GM21528 (cell line): ENCODE results near the gene ZBP1.

Source experiments
- ATAC-seq: cut with Tn5 transposase; IDR thresholded peaks from one replicate; pipeline ENCODE4 v1.9.1; 2021; ENCODE audit warnings: mild to moderate bottlenecking, moderate library complexity; ENCODE audit not compliant: unreplicated experiment, low FRiP score

The ZBP1 gene

DNA sequence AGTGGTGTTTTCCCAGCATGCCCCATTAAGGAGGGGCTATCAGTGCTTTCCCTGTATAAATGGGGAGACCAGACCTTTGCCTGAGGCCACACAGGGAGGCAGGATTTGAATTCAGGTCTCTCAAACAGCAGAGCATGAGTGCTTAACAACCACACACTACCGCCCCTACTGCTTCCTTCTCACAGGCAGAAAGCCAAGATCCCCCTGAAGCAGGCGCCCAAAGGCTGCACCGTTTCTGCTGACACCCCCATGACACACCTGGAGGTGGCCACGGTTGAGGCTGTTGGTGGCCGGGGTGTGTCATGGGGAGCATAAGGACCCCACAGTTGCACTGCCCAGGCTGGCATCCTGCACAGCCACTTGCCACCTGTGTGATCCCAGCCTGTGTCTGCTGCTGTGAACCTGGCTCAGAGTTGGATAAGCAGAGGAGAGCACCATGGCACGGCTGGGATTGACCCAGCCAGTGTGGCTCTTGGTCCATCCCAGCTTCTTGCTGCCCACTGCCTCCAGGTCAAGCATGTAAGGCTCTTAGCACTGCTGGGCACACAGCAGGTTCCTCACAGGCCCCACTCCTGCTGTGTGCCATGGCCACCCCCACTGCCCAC lies 31.0 kb downstream of the ZBP1 start:
- ATAC-seq, result no peak

GRCh38 chr20:57588596-57588995 lies 31.6 kb downstream of the ZBP1 start:
- ATAC-seq, result no peak

GRCh38 chr20:57587989-57588377 lies 32.2 kb downstream of the ZBP1 start:
- no peak for ATAC-seq

- ATAC-seq, result no peak
Measured at GRCh38 chr20:57587278-57587988, 32.8 kb downstream of the ZBP1 start.

GRCh38 chr20:57586943-57587277 lies 33.3 kb downstream of the ZBP1 start:
- ATAC-seq, result no peak

DNA sequence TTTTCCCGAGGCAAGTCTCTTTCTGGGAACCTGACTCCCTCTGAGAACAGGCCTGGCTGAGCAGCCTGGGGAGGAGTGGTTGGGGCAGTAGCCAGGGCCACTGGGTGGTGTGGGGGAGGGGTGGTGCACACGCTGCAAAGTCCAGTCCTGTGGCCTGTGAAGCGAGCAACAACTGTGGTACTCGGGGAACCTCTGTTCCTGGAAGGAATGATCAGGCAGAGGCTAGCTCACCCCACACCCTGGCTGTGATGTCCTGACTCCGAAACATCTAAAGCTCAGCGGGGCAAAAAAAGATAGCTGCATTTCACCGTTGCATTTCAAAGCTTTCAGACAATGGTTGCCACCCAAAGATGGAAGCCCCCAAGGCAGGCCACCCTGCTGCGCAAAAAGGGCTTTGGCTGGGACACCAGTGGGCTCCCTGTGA lies 33.8 kb downstream of the ZBP1 start:
- no peak for ATAC-seq

DNA sequence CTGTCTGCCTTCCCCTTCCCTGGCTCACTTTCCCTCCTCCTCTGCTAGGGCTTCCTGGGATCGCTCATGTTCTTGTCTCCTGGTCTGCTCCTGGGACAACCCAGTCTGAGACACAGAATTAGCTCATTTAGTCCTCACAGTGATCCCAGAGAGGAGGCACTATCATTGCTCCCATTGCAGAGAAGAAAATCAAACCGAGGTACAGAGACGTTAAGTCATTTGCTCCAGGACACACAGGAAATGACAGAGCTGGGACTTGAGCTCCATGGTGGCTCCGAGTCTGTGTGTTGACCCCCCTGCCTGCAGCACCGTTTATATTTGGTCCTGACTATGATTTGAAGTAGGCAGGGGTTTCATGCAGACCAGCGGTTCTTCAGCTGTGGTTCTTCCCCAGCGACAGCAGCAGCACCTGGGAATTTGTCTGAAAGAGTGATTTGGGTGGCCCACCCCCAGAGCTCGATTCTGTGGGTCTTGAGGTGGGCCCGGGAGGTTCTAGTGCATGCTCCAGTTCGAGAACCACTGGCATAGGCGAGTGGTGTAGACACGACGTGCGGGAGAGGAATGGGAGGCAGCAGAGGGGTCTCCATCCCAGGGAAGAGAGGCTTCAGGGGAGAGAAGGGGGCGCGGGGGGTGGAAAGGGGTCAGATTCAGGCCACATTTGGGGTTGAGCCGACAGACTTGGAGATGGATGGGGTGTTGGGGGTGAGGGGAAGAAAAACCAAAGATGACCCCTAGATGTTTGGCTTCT lies 34.6 kb downstream of the ZBP1 start:
- ATAC-seq, result no peak

DNA sequence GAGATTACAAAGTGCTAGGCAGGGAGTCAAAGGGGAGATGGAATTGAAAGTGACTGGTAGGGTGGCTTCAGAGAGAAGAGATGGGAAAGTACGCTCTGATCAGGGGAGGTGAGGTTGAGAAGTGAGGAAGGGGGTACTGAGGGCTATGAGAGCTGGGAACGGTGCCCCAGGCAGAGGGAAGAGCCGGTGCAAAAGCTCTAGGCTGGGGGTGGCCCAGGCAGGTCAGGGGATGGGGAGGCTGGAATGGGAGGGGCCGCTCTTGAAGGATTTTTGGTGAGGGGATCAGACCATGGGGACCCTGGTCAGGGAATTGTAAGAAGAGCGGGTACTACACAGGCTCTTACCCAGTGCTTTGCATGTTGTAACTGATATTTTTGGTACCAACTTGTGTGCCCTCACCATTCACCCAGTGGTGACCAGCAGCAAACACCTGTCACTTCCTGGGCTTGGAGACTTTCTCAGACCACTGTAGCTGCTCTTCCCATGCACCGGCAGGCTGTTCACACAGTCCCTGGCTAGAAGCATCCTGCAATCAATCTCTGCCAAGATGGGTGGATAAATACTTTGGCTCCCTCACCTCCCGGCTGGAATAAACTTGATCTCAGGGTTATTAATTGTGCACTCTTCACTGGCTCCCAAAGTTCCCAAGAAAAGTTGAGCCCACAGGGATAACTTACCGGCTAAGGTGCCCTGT lies 35.3 kb downstream of the ZBP1 start:
- no peak for ATAC-seq

- ATAC-seq, result no peak
Measured at GRCh38 chr20:57583289-57584257, 36.7 kb downstream of the ZBP1 start.

- no peak for ATAC-seq
Measured at GRCh38 chr20:57582432-57583288, 37.6 kb downstream of the ZBP1 start.

DNA sequence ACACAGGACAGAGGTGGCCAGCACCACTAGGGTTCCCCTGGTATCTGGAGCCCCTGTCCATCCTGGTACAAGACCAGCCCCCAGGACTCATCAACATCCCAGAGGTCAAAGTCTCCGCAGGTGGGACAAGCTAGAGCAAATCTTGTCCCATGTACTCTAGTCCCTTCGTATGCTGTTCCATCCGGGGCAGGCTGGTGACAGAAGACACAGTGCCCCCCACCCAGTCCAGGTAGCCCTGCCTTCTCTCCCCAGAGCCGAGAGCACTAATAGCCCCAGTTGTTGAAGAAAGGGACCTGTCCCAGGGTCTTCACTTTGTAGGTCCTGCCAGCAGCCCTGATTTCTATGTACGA lies 38.2 kb downstream of the ZBP1 start:
- no peak for ATAC-seq

GRCh38 chr20:57581202-57582028 lies 38.8 kb downstream of the ZBP1 start:
- ATAC-seq, result no peak

DNA sequence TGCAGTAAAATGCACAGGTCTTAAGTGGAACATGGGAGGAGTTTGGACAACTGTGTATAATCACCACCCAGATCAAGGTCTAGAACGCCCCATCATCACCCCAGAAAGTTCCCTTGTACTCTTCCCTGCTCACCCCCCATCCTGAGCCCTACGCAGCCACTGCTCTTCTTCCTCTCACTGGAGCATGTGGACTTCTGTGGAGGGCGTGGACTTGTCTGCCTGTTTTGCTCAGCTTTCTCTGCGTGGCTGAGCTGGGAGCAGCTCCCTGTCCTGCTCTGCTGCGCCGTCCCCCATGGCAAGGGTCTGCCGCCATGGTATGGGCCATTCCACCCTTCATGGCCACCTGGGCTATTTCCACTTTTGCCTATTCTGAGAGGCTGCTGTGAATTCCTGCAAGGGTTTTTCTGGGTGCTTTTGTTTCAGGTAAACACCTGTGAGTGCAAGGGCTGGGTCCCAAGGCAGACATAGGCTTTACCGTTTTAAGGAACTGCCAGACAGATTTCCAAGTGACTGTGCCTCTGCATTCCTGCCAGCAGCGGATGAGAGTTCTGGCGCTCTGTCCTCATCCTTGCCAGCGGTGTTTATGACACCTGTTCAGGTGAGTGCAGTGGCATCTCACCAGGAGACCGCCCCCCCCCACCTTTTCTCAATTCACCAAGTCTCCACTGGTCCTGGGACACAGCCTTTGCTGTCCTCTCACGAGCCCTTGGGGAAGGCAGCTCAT lies 39.6 kb downstream of the ZBP1 start:
- ATAC-seq, result no peak

DNA sequence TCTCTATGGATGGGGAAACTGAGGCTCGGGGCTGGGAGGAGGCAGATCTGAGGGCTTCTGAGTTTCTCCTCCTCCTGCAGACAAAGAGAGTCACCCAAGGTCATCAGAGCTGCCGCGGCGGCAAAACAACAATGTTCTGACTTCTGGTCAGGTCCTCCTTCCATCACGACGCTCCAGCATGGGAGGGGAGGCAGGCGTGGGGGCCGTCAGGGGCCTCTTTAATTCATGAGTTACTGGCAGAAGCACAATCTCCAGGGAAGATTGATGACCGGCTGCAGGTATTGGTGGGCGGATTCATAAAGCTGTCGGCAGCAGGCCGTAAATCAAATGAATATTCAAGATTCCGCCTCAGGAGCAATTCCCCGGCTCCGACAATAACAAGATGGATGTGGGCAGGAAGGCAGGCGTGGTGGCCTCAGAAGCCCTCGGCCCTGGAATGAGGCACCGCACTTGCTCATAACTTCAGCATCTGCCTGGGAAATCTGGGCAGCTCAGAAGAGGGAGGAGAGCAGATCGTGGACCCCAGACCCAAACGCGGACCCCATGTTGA lies 40.3 kb downstream of the ZBP1 start:
- no peak for ATAC-seq

- ATAC-seq, result no peak
Measured at GRCh38 chr20:57579331-57579897, 40.8 kb downstream of the ZBP1 start.

GRCh38 chr20:57578476-57579165 lies 41.6 kb downstream of the ZBP1 start:
- ATAC-seq, result no peak
